MM.1S (cell line): Measurements from ENCODE around the gene MYO16.

ENCODE experiments used
- DNase-seq: peaks from one replicate; pipeline ENCODE4 v3.0.0-alpha.2; 2015
- H2AFZ ChIP-seq: fragments of 300-600 bp; sonication (generic); 2 replicates; pipeline ENCODE4 v1.6.0; 2016; ENCODE audit warnings: antibody characterized with exemption, low read length
- H3F3A ChIP-seq: fragments of 300-600 bp; sonication (generic); 2 replicates; pipeline ENCODE4 v1.6.1; 2016; ENCODE audit warnings: mild to moderate bottlenecking, antibody characterized with exemption, low read length, moderate library complexity, mixed read lengths; ENCODE audit not compliant: insufficient read depth
- H3K27ac ChIP-seq: fragments of 300-600 bp; sonication (generic); 2 replicates; pipeline ENCODE4 v1.5.1; 2016; ENCODE audit warnings: mild to moderate bottlenecking, low read length
- H3K27me3 ChIP-seq: fragments of 300-600 bp; sonication (generic); replicated peaks from 2 replicates; pipeline ENCODE4 v1.6.0; 2016; ENCODE audit warnings: low read length; ENCODE audit not compliant: insufficient read depth
- H3K36me3 ChIP-seq: fragments of 300-600 bp; sonication (generic); replicated peaks from 2 replicates; pipeline ENCODE4 v1.6.1; 2016; ENCODE audit warnings: mild to moderate bottlenecking, low read length, mixed read lengths; ENCODE audit not compliant: insufficient read depth
- H3K4me1 ChIP-seq: fragments of 300-600 bp; sonication (generic); 2 replicates; pipeline ENCODE4 v1.6.1; 2016; ENCODE audit warnings: low read length, mixed read lengths
- H3K4me2 ChIP-seq: fragments of 300-600 bp; sonication (generic); 2 replicates; pipeline ENCODE4 v1.6.0; 2016; ENCODE audit warnings: low read depth, low read length
- H3K4me3 ChIP-seq: fragments of 300-600 bp; sonication (generic); 2 replicates; pipeline ENCODE4 v1.5.1; 2016; ENCODE audit warnings: low read length, mixed read lengths
- H3K79me2 ChIP-seq: fragments of 300-600 bp; sonication (generic); 2 replicates; pipeline ENCODE4 v1.6.1; 2016; ENCODE audit warnings: mixed run types, low read length, mixed read lengths
- H3K9ac ChIP-seq: fragments of 300-600 bp; sonication (generic); 2 replicates; pipeline ENCODE4 v1.6.1; 2016; ENCODE audit warnings: low read length, mixed read lengths
- H3K9me2 ChIP-seq: fragments of 300-600 bp; sonication (generic); replicated peaks from 2 replicates; pipeline ENCODE4 v1.6.1; 2016; ENCODE audit warnings: mild to moderate bottlenecking, low read length, mixed read lengths; ENCODE audit not compliant: insufficient read depth
- H3K9me3 ChIP-seq: fragments of 300-600 bp; sonication (generic); replicated peaks from 2 replicates; pipeline ENCODE4 v1.6.1; 2016; ENCODE audit warnings: mild to moderate bottlenecking, low read length, mixed read lengths; ENCODE audit not compliant: insufficient read depth
- H4K20me1 ChIP-seq: fragments of 300-600 bp; sonication (generic); 2 replicates; pipeline ENCODE4 v1.6.1; 2016; ENCODE audit warnings: mild to moderate bottlenecking, low read length, moderate library complexity, mixed read lengths; ENCODE audit not compliant: insufficient read depth
- EZH2 ChIP-seq: fragments of 300-600 bp; sonication (generic); optimal IDR thresholded peaks from 2 replicates; pipeline ENCODE3; 2017; ENCODE audit warnings: low read depth, mild to moderate bottlenecking, antibody characterized with exemption, low read length, mixed read lengths
- EZH2phosphoT487 ChIP-seq: fragments of 300-600 bp; sonication (generic); IDR thresholded peaks from 2 replicates; pipeline ENCODE4 v1.6.1; 2018; ENCODE audit warnings: antibody characterized with exemption, low read length
- TF ChIP-seq, protein P1 (sequence below): fragments of 300-600 bp; sonication (generic); IDR thresholded peaks from 2 replicates; pipeline ENCODE4 v1.5.1; 2016; ENCODE audit warnings: antibody characterized with exemption, low read length, mixed read lengths

MYO16 gene

GRCh38 chr13:109072505-109072904, 443.1 kb downstream of the MYO16 start:
- Histone ChIP-seq H3K4me3 (no peak overlapping the region), H3K4me1 (no peaks in the 10 kb centered on the region), H4K20me1 (no peaks in the 10 kb centered on the region), H3K9me2 (no peaks in the 10 kb centered on the region), H3K79me2 (no peaks in the 10 kb centered on the region), H3K36me3 (no peaks in the 10 kb centered on the region), H2AFZ (no peak overlapping the region), H3F3A (no peaks in the 10 kb centered on the region), H3K27ac (no peak overlapping the region), H3K9ac (no peak overlapping the region), H3K9me3 (no peaks in the 10 kb centered on the region), H3K27me3 (no peaks in the 10 kb centered on the region), H3K4me2 (no peak overlapping the region)
- no peak for DNase-seq
- TF ChIP-seq, protein P1, sequence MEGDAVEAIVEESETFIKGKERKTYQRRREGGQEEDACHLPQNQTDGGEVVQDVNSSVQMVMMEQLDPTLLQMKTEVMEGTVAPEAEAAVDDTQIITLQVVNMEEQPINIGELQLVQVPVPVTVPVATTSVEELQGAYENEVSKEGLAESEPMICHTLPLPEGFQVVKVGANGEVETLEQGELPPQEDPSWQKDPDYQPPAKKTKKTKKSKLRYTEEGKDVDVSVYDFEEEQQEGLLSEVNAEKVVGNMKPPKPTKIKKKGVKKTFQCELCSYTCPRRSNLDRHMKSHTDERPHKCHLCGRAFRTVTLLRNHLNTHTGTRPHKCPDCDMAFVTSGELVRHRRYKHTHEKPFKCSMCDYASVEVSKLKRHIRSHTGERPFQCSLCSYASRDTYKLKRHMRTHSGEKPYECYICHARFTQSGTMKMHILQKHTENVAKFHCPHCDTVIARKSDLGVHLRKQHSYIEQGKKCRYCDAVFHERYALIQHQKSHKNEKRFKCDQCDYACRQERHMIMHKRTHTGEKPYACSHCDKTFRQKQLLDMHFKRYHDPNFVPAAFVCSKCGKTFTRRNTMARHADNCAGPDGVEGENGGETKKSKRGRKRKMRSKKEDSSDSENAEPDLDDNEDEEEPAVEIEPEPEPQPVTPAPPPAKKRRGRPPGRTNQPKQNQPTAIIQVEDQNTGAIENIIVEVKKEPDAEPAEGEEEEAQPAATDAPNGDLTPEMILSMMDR, result no peak
- TF ChIP-seq EZH2phosphoT487, result no peak
- TF ChIP-seq EZH2, result no peak

GRCh38 chr13:109074436-109074835, 445.0 kb downstream of the MYO16 start:
- H3K9ac ChIP-seq, result no peak overlapping the region
- no peaks in the 10 kb centered on the region for H3K27me3 ChIP-seq
- H3K79me2 ChIP-seq, result no peaks in the 10 kb centered on the region
- H3F3A ChIP-seq, result no peaks in the 10 kb centered on the region
- H3K27ac ChIP-seq, result no peak overlapping the region
- no peak overlapping the region for H3K4me2 ChIP-seq
- no peak overlapping the region for H3K4me3 ChIP-seq
- H4K20me1 ChIP-seq, result no peaks in the 10 kb centered on the region
- no peaks in the 10 kb centered on the region for H3K9me2 ChIP-seq
- no peak overlapping the region for H2AFZ ChIP-seq
- no peaks in the 10 kb centered on the region for H3K36me3 ChIP-seq
- TF ChIP-seq EZH2phosphoT487, result no peak
- TF ChIP-seq, protein P1, result no peak
- TF ChIP-seq EZH2, result no peak
- no peaks in the 10 kb centered on the region for H3K9me3 ChIP-seq
- DNase-seq, result no peak
- no peaks in the 10 kb centered on the region for H3K4me1 ChIP-seq

DNA sequence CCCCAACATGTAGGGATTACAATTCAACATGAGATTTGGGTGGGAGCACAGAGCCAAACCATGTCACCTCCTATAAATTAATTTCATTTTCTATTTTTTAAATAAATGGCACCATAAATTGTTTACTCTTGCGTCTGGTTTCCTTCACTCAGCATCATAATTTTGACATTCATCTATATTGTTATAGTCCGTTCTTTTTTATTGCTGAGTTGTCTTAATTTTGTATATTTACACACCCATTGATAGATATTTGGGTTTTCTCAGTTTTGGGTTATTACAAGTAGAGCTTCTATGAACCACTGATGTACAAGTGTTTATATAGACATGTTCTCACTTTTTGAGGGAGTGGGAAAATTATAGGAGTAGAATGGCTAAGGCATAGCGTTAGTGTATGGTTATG, 445.4 kb downstream of the MYO16 start:
- no peaks in the 10 kb centered on the region for H3K9me3 ChIP-seq
- H3K36me3 ChIP-seq, result no peaks in the 10 kb centered on the region
- no peak overlapping the region for H3K9ac ChIP-seq
- H3K4me3 ChIP-seq, result no peak overlapping the region
- H3F3A ChIP-seq, result no peaks in the 10 kb centered on the region
- no peak overlapping the region for H3K27ac ChIP-seq
- no peak for DNase-seq
- no peak overlapping the region for H3K4me2 ChIP-seq
- H2AFZ ChIP-seq, result no peak overlapping the region
- no peaks in the 10 kb centered on the region for H4K20me1 ChIP-seq
- H3K79me2 ChIP-seq, result no peaks in the 10 kb centered on the region
- H3K9me2 ChIP-seq, result no peaks in the 10 kb centered on the region
- H3K4me1 ChIP-seq, result no peaks in the 10 kb centered on the region
- TF ChIP-seq EZH2phosphoT487 (no peak), EZH2 (no peak)
- TF ChIP-seq, protein P1, result no peak
- no peaks in the 10 kb centered on the region for H3K27me3 ChIP-seq
